HepG2 (cell line): ENCODE results near the gene ANKS4B. TPM values are rescaled to one million over a fixed set of nuclear protein-coding genes. Genes with fewer than 3 reads are reported as not detected.

Experiments
- AFF4 ChIP-seq: sonication (generic); formaldehyde crosslinking; IDR thresholded peaks from 2 replicates; pipeline ENCODE4 v1.4.0; 2020; ENCODE audit warnings: missing genetic modification reagents
- E2F1 ChIP-seq: sonication (generic); formaldehyde crosslinking; IDR thresholded peaks from 2 replicates; pipeline ENCODE4 v1.5.0; 2020; ENCODE audit warnings: missing genetic modification reagents
- FOXO4 ChIP-seq: sonication (generic); formaldehyde crosslinking; conservative IDR thresholded peaks from 2 replicates; pipeline ENCODE4 v1.8.1; 2023; ENCODE audit warnings: missing genetic modification reagents
- MXD4 ChIP-seq: IDR thresholded peaks from 2 replicates; pipeline ENCODE4 v1.6.1; 2016; ENCODE audit warnings: mild to moderate bottlenecking, missing biosample characterization, missing genetic modification reagents
- MZF1 ChIP-seq: sonication (generic); formaldehyde crosslinking; IDR thresholded peaks from 2 replicates; pipeline ENCODE4 v1.8.1; 2023; ENCODE audit warnings: mild to moderate bottlenecking, missing genetic modification reagents, borderline replicate concordance
- NFE2L2 ChIP-seq: fragments of 150-350 bp; IDR thresholded peaks from 2 replicates; pipeline ENCODE4 v1.6.1; 2014; ENCODE audit warnings: low read length
- RFX5 ChIP-seq: IDR thresholded peaks from 2 replicates; pipeline ENCODE4 v1.6.1; 2011; ENCODE audit warnings: low read depth, low read length, improper control_type of control experiment
- RXRB ChIP-seq: IDR thresholded peaks from 2 replicates; pipeline ENCODE4 v1.6.1; 2016; ENCODE audit warnings: borderline replicate concordance, missing genetic modification reagents, missing compliant biosample characterization
- SRSF1 ChIP-seq: fragments of 200-400 bp; formaldehyde crosslinking; optimal IDR thresholded peaks from 2 replicates; pipeline ENCODE3; 2017; ENCODE audit warnings: mild to moderate bottlenecking, low read depth, low read length, moderate library complexity
- TGIF2 ChIP-seq: IDR thresholded peaks from 2 replicates; pipeline ENCODE4 v1.6.1; 2016; ENCODE audit warnings: control low read depth, missing compliant biosample characterization
- XBP1 ChIP-seq: sonication (generic); formaldehyde crosslinking; IDR thresholded peaks from 2 replicates; pipeline ENCODE4 v1.5.0; 2020; ENCODE audit warnings: missing genetic modification reagents
- ZFP90 ChIP-seq: sonication (generic); formaldehyde crosslinking; IDR thresholded peaks from 2 replicates; pipeline ENCODE4 v1.8.0; 2022; ENCODE audit warnings: missing genetic modification reagents, mild to moderate bottlenecking, inconsistent platforms, borderline replicate concordance
- ZFX ChIP-seq: sonication (generic); formaldehyde crosslinking; IDR thresholded peaks from 2 replicates; pipeline ENCODE4 v1.4.0; 2020; ENCODE audit warnings: mild to moderate bottlenecking, low read depth, missing genetic modification reagents, moderate library complexity
- ZNF160 ChIP-seq: sonication (generic); formaldehyde crosslinking; IDR thresholded peaks from 2 replicates; pipeline ENCODE4 v1.8.0; 2022; ENCODE audit warnings: mild to moderate bottlenecking, inconsistent platforms, missing genetic modification reagents
- ZNF280B ChIP-seq: sonication (generic); formaldehyde crosslinking; IDR thresholded peaks from 2 replicates; pipeline ENCODE4 v1.5.0; 2020; ENCODE audit warnings: missing genetic modification reagents, mild to moderate bottlenecking, borderline replicate concordance
- ZNF484 ChIP-seq: sonication (generic); formaldehyde crosslinking; IDR thresholded peaks from 2 replicates; pipeline ENCODE4 v1.5.1; 2020; ENCODE audit warnings: mild to moderate bottlenecking, low read depth, missing genetic modification reagents, borderline replicate concordance
- ZNF652 ChIP-seq: IDR thresholded peaks from 2 replicates; pipeline ENCODE4 v1.6.1; 2016; ENCODE audit warnings: low read depth, borderline replicate concordance
- ZNF782 ChIP-seq: sonication (generic); formaldehyde crosslinking; IDR thresholded peaks from 2 replicates; pipeline ENCODE4 v1.4.0; 2020; ENCODE audit warnings: missing genetic modification reagents, mild to moderate bottlenecking, borderline replicate concordance
- ZNF792 ChIP-seq: IDR thresholded peaks from 2 replicates; pipeline ENCODE4 v1.6.1; 2016
- polyA plus RNA-seq, 8 experiments: library from polyadenylated mRNA; depleted of rRNA in 3 of 8; stranded (reverse) in 7 of 8; unstranded in 1 of 8; fragments of >200 nt; fragmentation: Illumina TruSeq in 4 of 8; extraction: Trizol in 4 of 8; gene quantifications; 2 replicates each; pipeline versions ENCODE4 v1.2.1 to v1.2.3, GENCODE V29; 2011 to 2016; ENCODE audit warnings: low read depth in 4 of 8, missing spikeins in 1 of 8, mixed read lengths in 1 of 8; ENCODE audit not compliant: insufficient read depth in 1 of 8
- total RNA-seq, 5 experiments: library from RNA; depleted of rRNA; stranded (reverse); fragments of >200 nt; fragmentation: Illumina TruSeq; extraction: Trizol; gene quantifications; 2 replicates each; pipeline ENCODE4 v1.2.3, GENCODE V29; 2016; ENCODE audit warnings: low read depth in 1 of 5

Gene ANKS4B
- total and polyA plus RNA-seq, 2 of the 13 experiments (the other 11 are each of a cell fraction or from before 2014, with no cell fraction given): 6.5 to 30.0 TPM

- TF ChIP-seq ZFX (CRISPR knock-in tag) (no peak; the same call in none of the 2 replicates), ZNF280B (CRISPR knock-in tag) (peak; percentile 11; the same call in 1 of the 2 replicates), NFE2L2 (peak; percentile 23; the same call in 1 of the 2 replicates), MXD4 (CRISPR knock-in tag) (peak; percentile 50; the same call in 1 of the 2 replicates), ZNF782 (no peak; the same call in 1 of the 2 replicates), ZNF160 (0 out of 2 replicates have a peak, but pooled peaks have one; percentile 12), AFF4 (CRISPR knock-in tag) (no peak), ZNF652 (CRISPR knock-in tag) (peak; percentile 70; the same call in 1 of the 2 replicates), RFX5 (peak; percentile 74), E2F1 (CRISPR knock-in tag) (no peak; the same call in 1 of the 2 replicates), XBP1 (CRISPR knock-in tag) (no peak), ZNF792 (CRISPR knock-in tag) (peak; percentile 87), ZNF484 (CRISPR knock-in tag) (0 out of 2 replicates have a peak, but pooled peaks have one; percentile 53), FOXO4 (CRISPR knock-in tag) (0 out of 2 replicates have a peak, but pooled peaks have one; percentile 80), TGIF2 (CRISPR knock-in tag) (peak; percentile 92), RXRB (CRISPR knock-in tag) (peak; percentile 89), MZF1 (no peak), SRSF1 (peak; percentile 94), ZFP90 (CRISPR knock-in tag) (no peak; the same call in 1 of the 2 replicates)
Measured at GRCh38 chr16:21300309-21301167, 67.0 kb downstream of the ANKS4B start (continued).
